ENCODE measurements around the gene TECTB.

TECTB gene

GRCh38 chr10:112294169-112294568 lies 11.0 kb downstream of the TECTB start:
- DNase-seq (ENCODE audit: low read depth in 2 of 2) = no peak
- TF ChIP-seq, protein P1, sequence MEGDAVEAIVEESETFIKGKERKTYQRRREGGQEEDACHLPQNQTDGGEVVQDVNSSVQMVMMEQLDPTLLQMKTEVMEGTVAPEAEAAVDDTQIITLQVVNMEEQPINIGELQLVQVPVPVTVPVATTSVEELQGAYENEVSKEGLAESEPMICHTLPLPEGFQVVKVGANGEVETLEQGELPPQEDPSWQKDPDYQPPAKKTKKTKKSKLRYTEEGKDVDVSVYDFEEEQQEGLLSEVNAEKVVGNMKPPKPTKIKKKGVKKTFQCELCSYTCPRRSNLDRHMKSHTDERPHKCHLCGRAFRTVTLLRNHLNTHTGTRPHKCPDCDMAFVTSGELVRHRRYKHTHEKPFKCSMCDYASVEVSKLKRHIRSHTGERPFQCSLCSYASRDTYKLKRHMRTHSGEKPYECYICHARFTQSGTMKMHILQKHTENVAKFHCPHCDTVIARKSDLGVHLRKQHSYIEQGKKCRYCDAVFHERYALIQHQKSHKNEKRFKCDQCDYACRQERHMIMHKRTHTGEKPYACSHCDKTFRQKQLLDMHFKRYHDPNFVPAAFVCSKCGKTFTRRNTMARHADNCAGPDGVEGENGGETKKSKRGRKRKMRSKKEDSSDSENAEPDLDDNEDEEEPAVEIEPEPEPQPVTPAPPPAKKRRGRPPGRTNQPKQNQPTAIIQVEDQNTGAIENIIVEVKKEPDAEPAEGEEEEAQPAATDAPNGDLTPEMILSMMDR (IDR thresholded peaks at IDR 0.05; ENCODE audit: low read depth, low read length) = no peak
- no peak overlapping the region for H3K4me3 ChIP-seq (replicated peaks in 1 of 2; ENCODE audit: low read depth in 2 of 2, low read length in 2 of 2)

GRCh38 chr10:112295853-112296830 lies 12.9 kb downstream of the TECTB start:
- TF ChIP-seq, protein P1 (IDR thresholded peaks at IDR 0.05; ENCODE audit: low read depth, low read length) = no peak
- no peak overlapping the region for H3K4me3 ChIP-seq (replicated peaks in 1 of 2; ENCODE audit: low read depth in 2 of 2, low read length in 2 of 2)
- DNase-seq (ENCODE audit: low read depth in 2 of 2) = peak in 1 of 2 donors; percentile 7

DNA sequence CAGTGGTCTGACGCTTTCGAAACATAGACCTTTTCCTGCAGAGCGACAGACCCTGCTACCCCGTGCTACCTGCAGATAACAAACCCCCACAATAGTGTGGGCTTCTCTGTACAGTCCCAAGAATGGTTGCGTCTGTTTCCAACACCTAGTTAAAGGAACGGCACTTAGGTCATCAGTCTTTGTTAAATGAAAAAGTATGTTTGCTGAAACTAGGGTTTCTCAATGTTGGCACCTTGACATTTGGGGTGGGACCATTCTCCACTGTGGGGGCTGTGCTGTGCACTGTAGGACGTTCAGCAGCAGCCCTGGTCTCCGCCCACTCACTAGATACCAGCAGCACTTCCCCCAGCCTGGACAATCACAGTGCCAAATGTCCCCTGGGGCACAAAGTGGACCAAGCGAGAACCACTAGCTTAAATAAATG lies 13.7 kb downstream of the TECTB start:
- no peak overlapping the region for H3K4me3 ChIP-seq (replicated peaks in 1 of 2; ENCODE audit: low read depth in 2 of 2, low read length in 2 of 2)
- TF ChIP-seq, protein P1 (IDR thresholded peaks at IDR 0.05; ENCODE audit: low read depth, low read length) = no peak
- no peak for DNase-seq (ENCODE audit: low read depth in 2 of 2)

- DNase-seq (ENCODE audit: low read depth in 2 of 2) = no peak
Measured at GRCh38 chr10:112298581-112298980, 15.4 kb downstream of the TECTB start.

GRCh38 chr10:112299456-112299855 lies 16.3 kb downstream of the TECTB start:
- TF ChIP-seq, protein P1 (IDR thresholded peaks at IDR 0.05; ENCODE audit: low read depth, low read length) = no peak
- DNase-seq (ENCODE audit: low read depth in 2 of 2) = no peak
- no peak overlapping the region for H3K4me3 ChIP-seq (replicated peaks in 1 of 2; ENCODE audit: low read depth in 2 of 2, low read length in 2 of 2)

More at GRCh38 chr10:112298581-112298980, 15.4 kb downstream of the TECTB start:
- no peak overlapping the region for H3K4me3 ChIP-seq (replicated peaks in 1 of 2; ENCODE audit: low read depth in 2 of 2, low read length in 2 of 2)
- TF ChIP-seq, protein P1 (IDR thresholded peaks at IDR 0.05; ENCODE audit: low read depth, low read length) = no peak

- no peak for DNase-seq (ENCODE audit: low read depth in 2 of 2)
- no peak overlapping the region for H3K4me3 ChIP-seq (replicated peaks in 1 of 2; ENCODE audit: low read depth in 2 of 2, low read length in 2 of 2)
- TF ChIP-seq, protein P1 (IDR thresholded peaks at IDR 0.05; ENCODE audit: low read depth, low read length) = no peak
Measured at GRCh38 chr10:112302335-112302734, 19.1 kb downstream of the TECTB start.
